ENCODE data around the gene OR2S2.
"Not testable (repeated sequence)": the region's sequence is repeated elsewhere in the genome, so short reads cannot be mapped to it uniquely, and the experiment has no call there.

OR2S2 gene

GRCh38 chr9:35958104-35958837, at the start of gene OR2S2:
Gene OR2S2, minus strand, starts transcription at chr9:35958154. Its CDS starts 56 bp downstream, at chr9:35958098.
- DNase-seq, result no peak

- DNase-seq, result no peak
Observed at GRCh38 chr9:36007316-36007708, 49.4 kb upstream of the OR2S2 start.

- DNase-seq, result no peak
Observed at GRCh38 chr9:36006549-36007315, 48.8 kb upstream of the OR2S2 start.

- DNase-seq, result no peak
Observed at GRCh38 chr9:36005891-36006290, 47.9 kb upstream of the OR2S2 start.

- no peak for DNase-seq
Observed at GRCh38 chr9:35998333-35998732, 40.4 kb upstream of the OR2S2 start.

- not testable (repeated sequence) for DNase-seq
Observed at GRCh38 chr9:35997016-35997415, 39.1 kb upstream of the OR2S2 start.

- DNase-seq, result no peak
Observed at GRCh38 chr9:35996358-35996970, 38.5 kb upstream of the OR2S2 start.

GRCh38 chr9:35994959-35995358, 37.0 kb upstream of the OR2S2 start:
- DNase-seq, result no peak

- DNase-seq, result no peak
Observed at GRCh38 chr9:35993976-35994720, 36.2 kb upstream of the OR2S2 start.

- not testable (repeated sequence) for DNase-seq
Observed at GRCh38 chr9:35993136-35993535, 35.2 kb upstream of the OR2S2 start.

- no peak for DNase-seq
Observed at GRCh38 chr9:35990155-35990554, 32.2 kb upstream of the OR2S2 start.

- no peak for DNase-seq
Observed at GRCh38 chr9:35984021-35984420, 26.1 kb upstream of the OR2S2 start.

GRCh38 chr9:35981699-35982098, 23.7 kb upstream of the OR2S2 start:
- no peak for DNase-seq

GRCh38 chr9:35980289-35981011, 22.5 kb upstream of the OR2S2 start:
- no peak for DNase-seq

GRCh38 chr9:35978792-35979191, 20.8 kb upstream of the OR2S2 start:
- no peak for DNase-seq

GRCh38 chr9:35976726-35977125, 18.8 kb upstream of the OR2S2 start:
- no peak for DNase-seq

- no peak for DNase-seq
Observed at GRCh38 chr9:35974800-35975199, 16.8 kb upstream of the OR2S2 start.

- DNase-seq, result no peak
Observed at GRCh38 chr9:35972093-35972492, 14.1 kb upstream of the OR2S2 start.

- DNase-seq, result no peak
Observed at GRCh38 chr9:35967042-35967441, 9.1 kb upstream of the OR2S2 start.

- DNase-seq, result no peak
Observed at GRCh38 chr9:35966433-35966832, 8.5 kb upstream of the OR2S2 start.

- no peak for DNase-seq
Observed at GRCh38 chr9:35965011-35965410, 7.1 kb upstream of the OR2S2 start.

All from nucleus accumbens (tissue), 56 donors.